HepG2 (cell line): ENCODE results near the gene NUBPL. TPM values are rescaled to one million over a fixed set of nuclear protein-coding genes. Genes with fewer than 3 reads are reported as not detected.

Source experiments
- ATAD3A ChIP-seq: sonication (generic); formaldehyde crosslinking; IDR thresholded peaks from 2 replicates; pipeline ENCODE4 v1.4.0; 2020; ENCODE audit warnings: missing genetic modification reagents
- BCL6 ChIP-seq: IDR thresholded peaks from 2 replicates; pipeline ENCODE4 v1.6.1; 2016; ENCODE audit warnings: missing genetic modification reagents, missing compliant biosample characterization
- DNMT1 ChIP-seq: sonication (generic); formaldehyde crosslinking; IDR thresholded peaks from 2 replicates; pipeline ENCODE4 v1.5.1; 2020; ENCODE audit warnings: mild to moderate bottlenecking, missing genetic modification reagents
- GABPA ChIP-seq, 2 experiments: IDR thresholded peaks; 2 replicates each; pipeline ENCODE4 v1.6.1; 2011 to 2016; ENCODE audit warnings: low read depth in 2 of 2, low read length in 1 of 2, missing biosample characterization in 1 of 2, missing genetic modification characterization in 1 of 2
- GLI4 ChIP-seq: sonication (generic); formaldehyde crosslinking; IDR thresholded peaks from 2 replicates; pipeline ENCODE4 v1.5.1; 2020; ENCODE audit warnings: missing genetic modification reagents, mild to moderate bottlenecking, moderate library complexity, borderline replicate concordance
- HES4 ChIP-seq: sonication (generic); formaldehyde crosslinking; IDR thresholded peaks from 2 replicates; pipeline ENCODE4 v1.9.0; 2021; ENCODE audit warnings: mild to moderate bottlenecking, missing genetic modification reagents, borderline replicate concordance
- HNF4G ChIP-seq, 2 experiments: sonication (generic) in 1 of 2; formaldehyde crosslinking in 1 of 2; IDR thresholded peaks; 2 replicates each; pipeline versions ENCODE4 v1.4.0 to v1.6.1; 2011 to 2020; ENCODE audit warnings: borderline replicate concordance in 2 of 2, low read depth in 2 of 2, mild to moderate bottlenecking in 2 of 2, low read length in 1 of 2, missing genetic modification reagents in 1 of 2, moderate library complexity in 1 of 2
- IRF1 ChIP-seq: sonication (generic); formaldehyde crosslinking; IDR thresholded peaks from 2 replicates; pipeline ENCODE4 v1.4.0; 2020; ENCODE audit warnings: low read depth, mild to moderate bottlenecking, missing genetic modification reagents
- POLR2AphosphoS5 ChIP-seq: IDR thresholded peaks from 2 replicates; pipeline ENCODE4 v1.6.1; 2012; ENCODE audit warnings: low read depth, low read length
- RXRA ChIP-seq: sonication (generic); formaldehyde crosslinking; IDR thresholded peaks from 2 replicates; pipeline ENCODE4 v1.5.1; 2020; ENCODE audit warnings: missing genetic modification reagents
- SALL2 ChIP-seq: sonication (generic); formaldehyde crosslinking; IDR thresholded peaks from 2 replicates; pipeline ENCODE4 v1.8.1; 2023; ENCODE audit warnings: mild to moderate bottlenecking, missing genetic modification reagents, inconsistent platforms
- SYNCRIP ChIP-seq: fragments of 200-400 bp; formaldehyde crosslinking; IDR thresholded peaks from 2 replicates; pipeline ENCODE4 v1.6.1; 2018; ENCODE audit warnings: mild to moderate bottlenecking, low read depth, low read length; ENCODE audit not compliant: insufficient read depth
- TAF1 ChIP-seq: sonication (generic); formaldehyde crosslinking; IDR thresholded peaks from 2 replicates; pipeline ENCODE4 v1.4.0; 2020; ENCODE audit warnings: missing genetic modification reagents
- TERF1 ChIP-seq: sonication (generic); formaldehyde crosslinking; IDR thresholded peaks from 2 replicates; pipeline ENCODE4 v1.8.0; 2022; ENCODE audit warnings: mild to moderate bottlenecking, missing genetic modification reagents, moderate library complexity
- THRA ChIP-seq: sonication (generic); formaldehyde crosslinking; IDR thresholded peaks from 2 replicates; pipeline ENCODE4 v1.4.0; 2020; ENCODE audit warnings: missing genetic modification reagents, borderline replicate concordance
- XRCC5 ChIP-seq: fragments of 200-400 bp; formaldehyde crosslinking; optimal IDR thresholded peaks from 2 replicates; pipeline ENCODE3; 2017; ENCODE audit warnings: mild to moderate bottlenecking, low read length
- ZFY ChIP-seq: sonication (generic); formaldehyde crosslinking; IDR thresholded peaks from 2 replicates; pipeline ENCODE4 v1.4.0; 2020; ENCODE audit warnings: missing genetic modification reagents
- ZFYVE20 ChIP-seq: sonication (generic); formaldehyde crosslinking; IDR thresholded peaks from 2 replicates; pipeline ENCODE4 v1.8.0; 2023; ENCODE audit warnings: low read depth, mild to moderate bottlenecking, moderate library complexity, missing genetic modification reagents, borderline replicate concordance
- ZNF30 ChIP-seq: sonication (generic); formaldehyde crosslinking; IDR thresholded peaks from 2 replicates; pipeline ENCODE4 v1.5.0; 2020; ENCODE audit warnings: mild to moderate bottlenecking, missing genetic modification reagents
- ZNF430 ChIP-seq: sonication (generic); formaldehyde crosslinking; IDR thresholded peaks from 2 replicates; pipeline ENCODE4 v1.9.0; 2021; ENCODE audit warnings: mild to moderate bottlenecking, missing genetic modification reagents
- ZNF570 ChIP-seq: sonication (generic); formaldehyde crosslinking; IDR thresholded peaks from 2 replicates; pipeline ENCODE4 v1.4.0; 2020; ENCODE audit warnings: mild to moderate bottlenecking, missing genetic modification reagents, borderline replicate concordance
- ZNF597 ChIP-seq: sonication (generic); formaldehyde crosslinking; IDR thresholded peaks from 2 replicates; pipeline ENCODE4 v1.5.0; 2020; ENCODE audit warnings: missing genetic modification reagents
- ZNF607 ChIP-seq: sonication (generic); formaldehyde crosslinking; IDR thresholded peaks from 2 replicates; pipeline ENCODE4 v1.5.1; 2020; ENCODE audit warnings: missing genetic modification reagents, mild to moderate bottlenecking, borderline replicate concordance
- ZNF777 ChIP-seq: sonication (generic); formaldehyde crosslinking; IDR thresholded peaks from 2 replicates; pipeline ENCODE4 v1.4.0; 2020; ENCODE audit warnings: missing genetic modification reagents
- polyA plus RNA-seq, 8 experiments: library from polyadenylated mRNA; depleted of rRNA in 3 of 8; stranded (reverse) in 7 of 8; unstranded in 1 of 8; fragments of >200 nt; fragmentation: Illumina TruSeq in 4 of 8; extraction: Trizol in 4 of 8; gene quantifications; 2 replicates each; pipeline versions ENCODE4 v1.2.1 to v1.2.3, GENCODE V29; 2011 to 2016; ENCODE audit warnings: low read depth in 4 of 8, missing spikeins in 1 of 8, mixed read lengths in 1 of 8; ENCODE audit not compliant: insufficient read depth in 1 of 8
- total RNA-seq, 5 experiments: library from RNA; depleted of rRNA; stranded (reverse); fragments of >200 nt; fragmentation: Illumina TruSeq; extraction: Trizol; gene quantifications; 2 replicates each; pipeline ENCODE4 v1.2.3, GENCODE V29; 2016; ENCODE audit warnings: low read depth in 1 of 5

NUBPL gene
- total and polyA plus RNA-seq, 2 of the 13 experiments (the other 11 are each of a cell fraction or from before 2014, with no cell fraction given), result 21.3 to 44.1 TPM

- TF ChIP-seq ZNF570 (no peak), GABPA (IDR thresholded peaks at IDR 0.05; ENCODE audit: low read depth, low read length) (no peak), GABPA (CRISPR knock-in tag; IDR thresholded peaks at IDR 0.05; ENCODE audit: low read depth) (peak; percentile 33; the same call in 1 of the 2 replicates), ZNF607 (no peak), HES4 (CRISPR knock-in tag) (no peak), TAF1 (no peak), TERF1 (no peak), ZNF30 (CRISPR knock-in tag) (no peak), XRCC5 (no peak), SALL2 (CRISPR knock-in tag) (no peak), HNF4G (IDR thresholded peaks at IDR 0.05; ENCODE audit: borderline replicate concordance, low read depth, low read length) (peak; percentile 86), HNF4G (CRISPR knock-in tag; IDR thresholded peaks at IDR 0.05; ENCODE audit: borderline replicate concordance, low read depth) (peak; percentile 85; the same call in 1 of the 2 replicates), IRF1 (CRISPR knock-in tag) (no peak), ATAD3A (CRISPR knock-in tag) (no peak), ZNF597 (CRISPR knock-in tag) (no peak), THRA (CRISPR knock-in tag) (peak; percentile 58; the same call in 1 of the 2 replicates), RXRA (CRISPR knock-in tag) (no peak), DNMT1 (CRISPR knock-in tag) (no peak), ZNF777 (CRISPR knock-in tag) (no peak), ZFYVE20 (no peak), POLR2AphosphoS5 (no peak), BCL6 (peak; percentile 79), GLI4 (CRISPR knock-in tag) (no peak), SYNCRIP (no peak), ZFY (CRISPR knock-in tag) (no peak), ZNF430 (CRISPR knock-in tag) (no peak)
These were observed 294.1 kb downstream of the NUBPL start (continued) for GRCh38 chr14:31855262-31855661.
